SH-SY5Y (cell line): ENCODE data around the gene SUSD2.

ENCODE experiments used
- GATA2 ChIP-seq: IDR thresholded peaks from 2 replicates; pipeline ENCODE4 v1.6.1; 2011; ENCODE audit warnings: mild to moderate bottlenecking, low read depth, low read length
- GATA3 ChIP-seq: IDR thresholded peaks from 2 replicates; pipeline ENCODE4 v1.6.1; 2011; ENCODE audit warnings: low read depth, mild to moderate bottlenecking, low read length, moderate library complexity

DNA sequence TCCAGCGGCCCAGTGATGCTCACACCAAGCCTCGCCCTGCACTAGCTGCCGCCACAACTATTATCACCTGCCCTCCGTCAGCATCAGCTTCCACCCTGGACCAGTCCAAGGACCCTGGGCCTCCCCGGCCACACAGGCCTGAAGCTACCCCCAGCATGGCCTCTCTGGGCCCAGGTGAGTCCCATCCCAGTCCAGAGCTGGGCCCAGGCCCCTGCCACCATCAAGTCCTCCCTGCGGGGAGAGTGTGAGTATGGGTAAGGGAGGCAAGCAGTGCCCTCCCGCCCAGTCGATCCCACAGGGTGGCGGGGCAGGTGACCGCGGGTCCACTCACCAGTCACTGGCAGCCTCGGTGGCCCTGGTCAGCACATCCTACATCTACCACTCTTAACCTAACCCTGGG, 9.5 kb upstream of the SUSD2 start:
- TF ChIP-seq GATA2 (no peak), GATA3 (no peak)
